ENCODE measurements around the gene PEA15. TPM values are rescaled to one million over a fixed set of nuclear protein-coding genes. Genes with fewer than 3 reads are reported as not detected.

Gene PEA15
- total and polyA plus RNA-seq, 9 of the 15 experiments (the other 6 are each of a cell fraction or from before 2014, with no cell fraction given), result 8.2 to 175 (median 35.4) TPM

DNA sequence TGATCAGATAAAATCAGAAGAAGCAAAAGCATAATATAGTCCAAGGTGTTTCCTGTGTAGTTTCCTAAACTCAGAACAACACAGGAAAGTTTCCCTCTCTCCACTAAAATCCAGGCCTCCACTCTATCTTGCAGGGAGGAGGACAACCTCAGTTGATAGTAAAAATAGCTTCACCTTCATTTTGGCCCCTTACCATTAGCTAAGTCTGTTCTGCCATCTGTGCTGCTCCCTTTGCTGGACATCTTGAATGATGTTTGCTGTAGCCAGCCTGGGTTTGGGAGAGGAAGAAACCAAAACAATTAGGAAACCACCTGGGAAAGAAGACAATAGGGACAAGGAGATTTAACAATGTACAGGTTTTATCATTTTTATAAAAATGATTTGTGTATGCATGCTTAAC lies 38.6 kb downstream of the PEA15 start (continued):
- TF ChIP-seq FOXA3 (CRISPR knock-in tag; conservative IDR thresholded peaks at IDR 0.05 in 1 of 2, IDR thresholded peaks at IDR 0.05 in 1 of 2), result no peak
- TF ChIP-seq, protein P1, sequence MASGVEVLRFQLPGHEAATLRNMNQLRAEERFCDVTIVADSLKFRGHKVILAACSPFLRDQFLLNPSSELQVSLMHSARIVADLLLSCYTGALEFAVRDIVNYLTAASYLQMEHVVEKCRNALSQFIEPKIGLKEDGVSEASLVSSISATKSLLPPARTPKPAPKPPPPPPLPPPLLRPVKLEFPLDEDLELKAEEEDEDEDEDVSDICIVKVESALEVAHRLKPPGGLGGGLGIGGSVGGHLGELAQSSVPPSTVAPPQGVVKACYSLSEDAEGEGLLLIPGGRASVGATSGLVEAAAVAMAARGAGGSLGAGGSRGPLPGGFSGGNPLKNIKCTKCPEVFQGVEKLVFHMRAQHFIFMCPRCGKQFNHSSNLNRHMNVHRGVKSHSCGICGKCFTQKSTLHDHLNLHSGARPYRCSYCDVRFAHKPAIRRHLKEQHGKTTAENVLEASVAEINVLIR (CRISPR knock-in tag; IDR thresholded peaks at IDR 0.05), result no peak
- TF ChIP-seq SPI1 (IDR thresholded peaks at IDR 0.05; ENCODE audit: borderline replicate concordance, low read depth, low read length), result no peak
- TF ChIP-seq RREB1 (CRISPR knock-in tag; IDR thresholded peaks at IDR 0.05), result no peak
